IMR-90 (cell line): ENCODE data around the gene HCRTR1. TPM values are rescaled to one million over a fixed set of nuclear protein-coding genes. Genes with fewer than 3 reads are reported as not detected.

Source experiments
- ATAC-seq: fragments of 200-7000 bp; cut with Tn5 transposase; 2 replicates; pipeline ENCODE4 v1.9.1; 2020; ENCODE audit warnings: low read depth, mild to moderate bottlenecking, moderate library complexity
- BruUV-seq: library from RNA; stranded (reverse); fragments of 400-500 nt; replicated peaks from 2 replicates; lab custom pipeline; 2021; lab: Mats Ljungman, UMichigan
- CTCF ChIA-PET: fragments of 300-600 bp; formaldehyde crosslinking; extraction: SDS; loops from one replicate; lab custom pipeline; 2021; ENCODE audit warnings: antibody characterized with exemption; lab: Yijun Ruan, JAX
- POLR2A ChIA-PET: fragments of 300-600 bp; sonication (Branson Sonifier 250); formaldehyde crosslinking; loops from one replicate; lab custom pipeline; 2022; ENCODE audit warnings: antibody characterized with exemption; ENCODE audit not compliant: unreplicated experiment; lab: Charles Lee
- DNase-seq: peaks from one replicate; pipeline ENCODE4 v3.0.0; 2013
- H2AFZ ChIP-seq: replicated peaks from 2 replicates; pipeline ENCODE3; 2013; ENCODE audit warnings: low read length, mild to moderate bottlenecking; ENCODE audit not compliant: poor library complexity
- H2AK5ac ChIP-seq: 2 replicates; pipeline ENCODE4 v1.6.1; 2013; ENCODE audit warnings: low read depth, low read length, inconsistent platforms
- H2AK9ac ChIP-seq: replicated peaks from 2 replicates; pipeline ENCODE3; 2013; ENCODE audit warnings: mild to moderate bottlenecking, low read depth, low read length, moderate library complexity; ENCODE audit not compliant: poor library complexity
- H2BK120ac ChIP-seq: 2 replicates; pipeline ENCODE4 v1.6.1; 2013; ENCODE audit warnings: low read depth, low read length, inconsistent platforms
- H2BK15ac ChIP-seq: 3 replicates; pipeline ENCODE4 v1.6.1; 2013; ENCODE audit warnings: low read depth, low read length, inconsistent platforms
- H2BK20ac ChIP-seq: 2 replicates; pipeline ENCODE4 v1.6.1; 2013; ENCODE audit warnings: low read depth, mild to moderate bottlenecking, inconsistent platforms, low read length, moderate library complexity
- H2BK5ac ChIP-seq: 2 replicates; pipeline ENCODE4 v1.6.1; 2013; ENCODE audit warnings: mild to moderate bottlenecking, low read depth, low read length, inconsistent platforms; ENCODE audit not compliant: poor library complexity, severe bottlenecking
- H3K14ac ChIP-seq: replicated peaks from 2 replicates; pipeline ENCODE4 v1.6.1; 2013; ENCODE audit warnings: low read depth, low read length, inconsistent platforms
- H3K18ac ChIP-seq: 2 replicates; pipeline ENCODE4 v1.6.1; 2013; ENCODE audit warnings: low read depth, low read length, control low read depth
- H3K23ac ChIP-seq: 2 replicates; pipeline ENCODE4 v1.6.1; 2013; ENCODE audit warnings: low read depth, low read length, inconsistent platforms
- H3K27ac ChIP-seq: 2 replicates; pipeline ENCODE4 v1.5.1; 2013; ENCODE audit warnings: mild to moderate bottlenecking, control low read depth, low read length; ENCODE audit not compliant: insufficient read depth
- H3K27me3 ChIP-seq: 2 replicates; pipeline ENCODE4 v1.6.1; 2013; ENCODE audit warnings: low read length; ENCODE audit not compliant: control insufficient read depth, insufficient read depth
- H3K36me3 ChIP-seq: 2 replicates; pipeline ENCODE4 v1.6.1; 2013; ENCODE audit warnings: low read length, mixed read lengths; ENCODE audit not compliant: control insufficient read depth, insufficient read depth
- H3K4ac ChIP-seq: 2 replicates; pipeline ENCODE4 v1.6.1; 2013; ENCODE audit warnings: low read depth, low read length, inconsistent platforms
- H3K4me1 ChIP-seq: 2 replicates; pipeline ENCODE4 v1.6.1; 2013; ENCODE audit warnings: low read length, mixed read lengths; ENCODE audit not compliant: control insufficient read depth, insufficient read depth
- H3K4me2 ChIP-seq: 2 replicates; pipeline ENCODE4 v1.6.1; 2013; ENCODE audit warnings: low read depth, mild to moderate bottlenecking, control low read depth, low read length, moderate library complexity
- H3K4me3 ChIP-seq: 2 replicates; pipeline ENCODE4 v1.5.1; 2013; ENCODE audit warnings: low read depth, mild to moderate bottlenecking, control low read depth, low read length, moderate library complexity; ENCODE audit not compliant: insufficient read depth
- H3K56ac ChIP-seq: 2 replicates; pipeline ENCODE4 v1.6.1; 2013; ENCODE audit warnings: low read length, inconsistent platforms; ENCODE audit not compliant: insufficient read depth; ENCODE audit errors: extremely low read depth
- H3K79me1 ChIP-seq, 2 experiments: 2 replicates each; pipeline ENCODE4 v1.6.1; 2013; ENCODE audit warnings: low read length in 2 of 2, inconsistent platforms in 1 of 2, low read depth in 1 of 2
- H3K9ac ChIP-seq: 2 replicates; pipeline ENCODE4 v1.6.1; 2013; ENCODE audit warnings: low read depth, low read length, control low read depth
- H3K9me1 ChIP-seq: 2 replicates; pipeline ENCODE4 v1.6.1; 2013; ENCODE audit warnings: low read length, inconsistent platforms; ENCODE audit not compliant: insufficient read depth
- H3K9me3 ChIP-seq: 2 replicates; pipeline ENCODE4 v1.6.1; 2013; ENCODE audit warnings: low read length; ENCODE audit not compliant: control insufficient read depth, insufficient read depth
- H4K20me1 ChIP-seq: 2 replicates; pipeline ENCODE4 v1.6.1; 2013; ENCODE audit warnings: low read length, inconsistent platforms; ENCODE audit not compliant: insufficient read depth
- H4K5ac ChIP-seq: 2 replicates; pipeline ENCODE4 v1.6.1; 2013; ENCODE audit warnings: mild to moderate bottlenecking, low read depth, low read length, control low read depth
- H4K8ac ChIP-seq, 2 experiments: 2 replicates each; pipeline ENCODE4 v1.6.1; 2013; ENCODE audit warnings: low read depth in 2 of 2, low read length in 2 of 2, control low read depth in 1 of 2, inconsistent platforms in 1 of 2
- H4K91ac ChIP-seq: 2 replicates; pipeline ENCODE4 v1.6.1; 2013; ENCODE audit warnings: low read depth, low read length, inconsistent platforms; ENCODE audit not compliant: insufficient read depth
- CTCF ChIP-seq: conservative IDR thresholded peaks from 2 replicates; pipeline ENCODE4 v1.5.1; 2012; ENCODE audit warnings: mild to moderate bottlenecking, low read depth, low read length, improper control_type of control experiment
- MAZ ChIP-seq: IDR thresholded peaks from 2 replicates; pipeline ENCODE4 v1.6.1; 2012; ENCODE audit warnings: low read depth, mild to moderate bottlenecking, low read length, improper control_type of control experiment, moderate library complexity, borderline replicate concordance
- RCOR1 ChIP-seq: IDR thresholded peaks from 2 replicates; pipeline ENCODE4 v1.6.1; 2012; ENCODE audit warnings: mild to moderate bottlenecking, low read length, improper control_type of control experiment; ENCODE audit not compliant: insufficient replicate concordance
- USF2 ChIP-seq: fragments of 150-350 bp; IDR thresholded peaks from 2 replicates; pipeline ENCODE4 v1.6.1; 2017; ENCODE audit warnings: mild to moderate bottlenecking, antibody characterized with exemption, low read length, low read depth
- WGBS, 2 experiments: methylation state at CpG; one replicate each; pipeline versions ENCODE4 v1.1.5 to v1.1.7; 2013; ENCODE audit warnings: missing lambda C conversion rate in 2 of 2; ENCODE audit not compliant: insufficient read length in 1 of 2; ENCODE audit errors: extremely low coverage in 2 of 2; 5-methylcytosine and 5-hydroxymethylcytosine counted together
- dilution Hi-C: fragments of 300-500 bp; cut with HindIII; formaldehyde crosslinking; loops from one replicate; pipeline ENCODE4 v1.14.3; 2018; ENCODE audit warnings: low sequenced_read_pairs; ENCODE audit not compliant: unreplicated experiment
- in situ Hi-C: fragments of 300-500 bp; cut with MboI; formaldehyde crosslinking; loops from 3 replicates; pipeline ENCODE4 v1.14.3; 2019; ENCODE audit warnings: low sequenced_read_pairs, inconsistent platforms, mixed read lengths
- intact Hi-C: fragments of 100-400 bp; cut with micrococcal nuclease; formaldehyde crosslinking; loops from 2 replicates; pipeline ENCODE4 v1.10.0; 2022
- polyA plus RNA-seq, 3 experiments: library from polyadenylated mRNA; depleted of rRNA; stranded (reverse); fragments of >200 nt; gene quantifications; 2 replicates each; pipeline ENCODE4 v1.2.3, GENCODE V29; 2012; ENCODE audit warnings: low replicate concordance in 1 of 3
- total RNA-seq: library from RNA; depleted of rRNA; stranded (reverse); fragments of >200 nt; gene quantifications from 2 replicates; pipeline ENCODE4 v1.2.3, GENCODE V29; 2012

The HCRTR1 gene
- total and polyA plus RNA-seq, 2 of the 4 experiments (the other 2 are of a cell fraction) = not detected

DNA sequence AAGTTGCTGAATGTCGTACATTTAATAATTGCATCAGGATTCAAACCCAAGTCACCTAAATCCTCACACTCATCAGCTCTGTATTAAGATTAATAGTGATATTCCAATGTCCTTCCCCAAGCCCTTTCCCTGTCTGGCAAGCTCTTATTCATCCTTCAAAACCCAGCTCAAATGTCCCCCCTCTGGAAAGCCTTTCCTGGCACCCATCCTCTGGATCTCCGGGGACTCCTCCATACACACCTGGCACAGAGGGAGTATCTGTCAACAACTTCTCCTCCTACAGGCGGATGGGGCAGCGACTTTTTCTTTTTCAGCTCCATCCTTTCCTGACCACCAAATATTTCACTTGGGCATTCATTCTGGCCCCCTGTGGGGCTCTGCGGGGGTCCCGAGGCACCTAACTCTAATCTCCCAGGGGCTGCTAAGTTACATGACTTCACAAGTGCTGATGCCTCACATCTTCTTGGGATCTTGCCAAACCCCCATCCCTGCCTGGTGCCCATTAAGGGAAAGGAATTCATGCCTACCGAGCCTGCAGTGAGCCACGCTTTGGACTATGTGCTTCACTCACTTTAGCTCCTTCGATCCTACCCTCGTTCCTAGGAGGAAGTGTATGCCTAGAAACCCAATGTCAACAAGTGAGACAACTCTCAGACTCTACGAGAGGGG is 25.9 kb upstream of the HCRTR1 start:
- H4K20me1 ChIP-seq = no peaks in the 10 kb centered on the region
- H3K79me1 ChIP-seq = no peaks in the 10 kb centered on the region
- TF ChIP-seq RCOR1 (no peak), MAZ (no peak), CTCF (no peak), USF2 (no peak)
- no peak overlapping the region for H3K18ac ChIP-seq
- no peak overlapping the region for H2AFZ ChIP-seq
- no peak overlapping the region for H3K23ac ChIP-seq
- CTCF ChIA-PET = interaction anchor here (0.6 to 0.8 kb wide), 2 partner anchors 9 to 27 kb away, joined by 3 read pairs; no protein-coding TSS in a partner anchor
- DNase-seq = no peak
- no peak overlapping the region for H3K4me3 ChIP-seq
- intact Hi-C loops (no loop called here), in situ Hi-C loops (no loop called here), dilution Hi-C loops (no loop called here)
- no peak overlapping the region; the same call in 1 of the 2 replicates for H3K4ac ChIP-seq
- H2BK20ac ChIP-seq = no peak overlapping the region
- H2BK5ac ChIP-seq = no peak overlapping the region
- no peaks in the 10 kb centered on the region for H3K36me3 ChIP-seq
- no peak overlapping the region for H3K4me2 ChIP-seq
- no peak overlapping the region for H3K56ac ChIP-seq
- no peaks in the 10 kb centered on the region for H3K9me1 ChIP-seq
- no peak overlapping the region for H4K8ac ChIP-seq
- H2BK120ac ChIP-seq = no peak overlapping the region
- H3K27me3 ChIP-seq = peaks cover 16% of the 10 kb centered on the region
- no peak overlapping the region for H3K27ac ChIP-seq
- no TSS peak for BruUV-seq
- H2BK15ac ChIP-seq = no peak overlapping the region; the same call in 2 of the 3 replicates
- H2AK9ac ChIP-seq = no peak overlapping the region
- no peak overlapping the region for H4K5ac ChIP-seq
- H3K14ac ChIP-seq = no peak overlapping the region
- H3K9ac ChIP-seq = no peak overlapping the region
- no peak overlapping the region for H2AK5ac ChIP-seq
- H3K4me1 ChIP-seq = no peaks in the 10 kb centered on the region
- H3K9me3 ChIP-seq = no peaks in the 10 kb centered on the region
- H4K91ac ChIP-seq = no peak overlapping the region
- 73% methylated on average over 5 of the region's 11 CpGs; no CpG with 5 or more reads in 1 of the 2 experiments for WGBS, 2 experiments
- POLR2A ChIA-PET = no interaction called here
- ATAC-seq = no peak
